Measurements from ENCODE around the gene PPOX.

DNA sequence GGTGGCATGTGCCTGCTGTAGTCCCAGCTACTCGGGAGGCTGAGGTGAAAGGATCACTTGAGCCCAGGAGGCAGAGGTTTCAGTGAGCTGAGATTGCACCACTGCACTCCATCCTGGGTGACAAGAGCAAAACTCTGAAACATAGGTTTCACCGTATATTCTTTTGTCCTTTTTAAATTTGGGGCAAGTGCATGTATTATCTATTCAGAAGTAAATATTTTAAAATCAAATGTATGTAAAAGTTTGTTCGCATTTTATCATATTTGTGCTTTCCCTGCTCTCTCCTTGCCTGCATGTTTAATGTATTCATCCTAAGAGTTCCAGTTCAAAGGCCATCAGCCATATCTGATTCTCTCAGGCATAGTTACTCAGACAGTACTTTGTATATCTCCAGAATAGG lies 20.4 kb upstream of the PPOX start:
- TF ChIP-seq, protein P1, sequence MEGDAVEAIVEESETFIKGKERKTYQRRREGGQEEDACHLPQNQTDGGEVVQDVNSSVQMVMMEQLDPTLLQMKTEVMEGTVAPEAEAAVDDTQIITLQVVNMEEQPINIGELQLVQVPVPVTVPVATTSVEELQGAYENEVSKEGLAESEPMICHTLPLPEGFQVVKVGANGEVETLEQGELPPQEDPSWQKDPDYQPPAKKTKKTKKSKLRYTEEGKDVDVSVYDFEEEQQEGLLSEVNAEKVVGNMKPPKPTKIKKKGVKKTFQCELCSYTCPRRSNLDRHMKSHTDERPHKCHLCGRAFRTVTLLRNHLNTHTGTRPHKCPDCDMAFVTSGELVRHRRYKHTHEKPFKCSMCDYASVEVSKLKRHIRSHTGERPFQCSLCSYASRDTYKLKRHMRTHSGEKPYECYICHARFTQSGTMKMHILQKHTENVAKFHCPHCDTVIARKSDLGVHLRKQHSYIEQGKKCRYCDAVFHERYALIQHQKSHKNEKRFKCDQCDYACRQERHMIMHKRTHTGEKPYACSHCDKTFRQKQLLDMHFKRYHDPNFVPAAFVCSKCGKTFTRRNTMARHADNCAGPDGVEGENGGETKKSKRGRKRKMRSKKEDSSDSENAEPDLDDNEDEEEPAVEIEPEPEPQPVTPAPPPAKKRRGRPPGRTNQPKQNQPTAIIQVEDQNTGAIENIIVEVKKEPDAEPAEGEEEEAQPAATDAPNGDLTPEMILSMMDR (IDR thresholded peaks at IDR 0.05; ENCODE audit: insufficient read depth, low read length, poor library complexity, severe bottlenecking): no peak
- TF ChIP-seq EZH2phosphoT487 (conservative IDR thresholded peaks at IDR 0.05; ENCODE audit: low read length): no peak
